Activated CD4-positive, alpha-beta T cell treated with anti-CD3 and anti-CD28 coated beads for 1 hour (primary cell): ENCODE results near the gene KLK3.

Experiments
- DNase-seq: peaks from one replicate; pipeline ENCODE4 v3.0.0-alpha.2; 2020

The KLK3 gene

DNA sequence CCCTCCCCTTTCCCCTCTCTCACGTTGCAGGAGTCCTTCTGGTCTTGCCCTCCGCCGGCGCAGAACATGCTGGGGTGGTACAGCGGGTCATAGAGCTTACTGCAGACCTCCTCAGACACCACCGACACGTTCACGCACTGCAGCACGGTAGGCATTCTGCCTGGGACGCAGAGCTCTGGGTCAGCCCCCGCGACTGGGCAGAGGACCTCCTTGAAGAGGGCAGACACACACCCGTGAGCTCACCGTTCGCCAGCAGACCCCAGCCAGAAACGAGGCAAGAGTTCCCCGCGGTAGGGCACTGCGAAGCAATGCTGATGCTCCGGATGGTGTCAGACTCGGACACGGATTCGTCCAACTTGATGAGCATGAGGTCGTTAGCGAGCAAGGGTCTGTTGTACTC lies 53.6 kb downstream of the KLK3 start:
- DNase-seq = no peak

DNA sequence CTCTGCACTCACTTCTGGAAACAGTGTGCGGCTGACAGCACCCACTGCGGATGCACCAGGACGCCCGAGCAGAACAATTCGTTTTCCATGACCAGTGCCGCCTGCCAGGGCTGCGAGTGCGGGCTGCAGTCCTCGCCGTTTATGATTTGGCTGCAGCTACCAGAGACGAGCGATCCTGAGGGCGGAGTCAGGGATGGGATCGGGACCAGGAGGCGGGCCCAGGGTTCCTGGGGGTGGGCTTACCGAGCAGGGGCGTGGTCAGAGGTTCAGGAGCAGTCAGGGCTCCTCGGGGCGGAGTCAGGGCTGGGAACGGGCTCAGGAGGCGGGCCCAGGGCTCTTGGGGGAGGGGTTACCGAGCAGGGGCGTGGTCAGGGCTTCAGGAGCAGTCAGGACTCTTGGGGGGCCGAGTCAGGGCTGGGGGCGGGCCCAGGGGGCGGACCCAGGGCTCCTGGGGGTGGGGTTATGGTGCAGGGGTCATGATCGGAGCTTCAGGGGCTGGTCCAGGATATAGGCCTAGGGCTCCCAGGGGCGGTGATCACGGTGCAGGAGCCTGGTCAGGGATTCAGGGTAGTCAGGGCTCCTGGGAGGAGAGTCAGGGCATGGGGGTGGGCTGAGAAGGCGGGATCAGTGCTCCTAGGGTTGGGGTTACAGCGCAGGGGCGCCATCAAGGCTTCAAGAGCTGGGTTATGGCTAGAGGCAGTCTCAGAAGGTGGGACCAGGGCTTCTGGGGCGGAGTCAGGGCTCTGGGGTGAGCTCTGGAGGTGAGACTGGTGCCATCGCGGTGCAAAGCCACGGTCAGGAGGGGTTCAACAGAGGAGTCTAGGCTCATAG lies 54.7 kb downstream of the KLK3 start:
- DNase-seq = no peak
